HG02973 (cell line): ENCODE data around the gene LRP10.
"Not testable (repeated sequence)": the region's sequence is repeated elsewhere in the genome, so short reads cannot be mapped to it uniquely, and the experiment has no call there.

Source experiments
- ATAC-seq: cut with Tn5 transposase; IDR thresholded peaks from one replicate; pipeline ENCODE4 v1.9.1; 2021; ENCODE audit warnings: moderate library complexity; ENCODE audit not compliant: unreplicated experiment

LRP10 gene

GRCh38 chr14:22843123-22843925 is 28.2 kb upstream of the LRP10 start:
- ATAC-seq, result no peak

- no peak for ATAC-seq
Measured at GRCh38 chr14:22844221-22845102, 27.1 kb upstream of the LRP10 start.

- no peak for ATAC-seq
Measured at GRCh38 chr14:22845103-22845394, 26.5 kb upstream of the LRP10 start.

GRCh38 chr14:22845821-22846625 is 25.5 kb upstream of the LRP10 start:
- ATAC-seq, result no peak

GRCh38 chr14:22846811-22847307 is 24.7 kb upstream of the LRP10 start:
- no peak for ATAC-seq

GRCh38 chr14:22847661-22848341 is 23.7 kb upstream of the LRP10 start:
- ATAC-seq, result no peak

GRCh38 chr14:22848351-22849164 is 23.0 kb upstream of the LRP10 start:
- no peak for ATAC-seq

- no peak for ATAC-seq
Measured at GRCh38 chr14:22849212-22849819, 22.2 kb upstream of the LRP10 start.

GRCh38 chr14:22850944-22851764 is 20.4 kb upstream of the LRP10 start:
- ATAC-seq, result no peak

GRCh38 chr14:22852178-22852577 is 19.4 kb upstream of the LRP10 start:
- ATAC-seq, result not testable (repeated sequence)

GRCh38 chr14:22852599-22852939 is 19.0 kb upstream of the LRP10 start:
- no peak for ATAC-seq

GRCh38 chr14:22852940-22853767 is 18.4 kb upstream of the LRP10 start:
- ATAC-seq, result no peak

GRCh38 chr14:22854296-22854695 is 17.2 kb upstream of the LRP10 start:
- not testable (repeated sequence) for ATAC-seq

GRCh38 chr14:22854963-22855724 is 16.4 kb upstream of the LRP10 start:
- no peak for ATAC-seq

GRCh38 chr14:22856428-22856827 is 15.1 kb upstream of the LRP10 start:
- no peak for ATAC-seq

GRCh38 chr14:22860377-22860776 is 11.2 kb upstream of the LRP10 start:
- ATAC-seq, result not testable (repeated sequence)

- no peak for ATAC-seq
Measured at GRCh38 chr14:22861651-22862050, 9.9 kb upstream of the LRP10 start.
